WERI-Rb-1 (cell line): ENCODE measurements around the gene B4GALT7.
"Not testable (repeated sequence)": the region's sequence is repeated elsewhere in the genome, so short reads cannot be mapped to it uniquely, and the experiment has no call there.

Source experiments
- DNase-seq: peaks from one replicate; pipeline ENCODE4 v3.0.0-alpha.2; 2020
- H3K27ac ChIP-seq: fragments of 250-450 bp; sonication (Bioruptor Pico); 2 replicates; pipeline ENCODE4 v1.5.1; 2020; ENCODE audit warnings: mild to moderate bottlenecking, moderate library complexity
- H3K27me3 ChIP-seq: fragments of 250-450 bp; sonication (Bioruptor Pico); 2 replicates; pipeline ENCODE4 v1.5.1; 2021; ENCODE audit warnings: mild to moderate bottlenecking, low read depth, moderate library complexity; ENCODE audit not compliant: insufficient read depth, severe bottlenecking
- H3K36me3 ChIP-seq: fragments of 250-450 bp; sonication (Bioruptor Pico); 2 replicates; pipeline ENCODE4 v1.5.1; 2020; ENCODE audit warnings: mild to moderate bottlenecking, moderate library complexity
- H3K4me3 ChIP-seq: 2 replicates; pipeline ENCODE4 v1.5.1; 2011; ENCODE audit warnings: low read depth, mild to moderate bottlenecking, control low read depth, low read length
- H3K9me3 ChIP-seq: fragments of 250-450 bp; sonication (Bioruptor Pico); 2 replicates; pipeline ENCODE4 v1.5.1; 2021; ENCODE audit warnings: mild to moderate bottlenecking, moderate library complexity; ENCODE audit not compliant: severe bottlenecking
- CTCF ChIP-seq: IDR thresholded peaks from 2 replicates; pipeline ENCODE4 v1.5.1; 2011; ENCODE audit warnings: low read depth, mild to moderate bottlenecking, control low read depth, inconsistent platforms, low read length

Gene B4GALT7

DNA sequence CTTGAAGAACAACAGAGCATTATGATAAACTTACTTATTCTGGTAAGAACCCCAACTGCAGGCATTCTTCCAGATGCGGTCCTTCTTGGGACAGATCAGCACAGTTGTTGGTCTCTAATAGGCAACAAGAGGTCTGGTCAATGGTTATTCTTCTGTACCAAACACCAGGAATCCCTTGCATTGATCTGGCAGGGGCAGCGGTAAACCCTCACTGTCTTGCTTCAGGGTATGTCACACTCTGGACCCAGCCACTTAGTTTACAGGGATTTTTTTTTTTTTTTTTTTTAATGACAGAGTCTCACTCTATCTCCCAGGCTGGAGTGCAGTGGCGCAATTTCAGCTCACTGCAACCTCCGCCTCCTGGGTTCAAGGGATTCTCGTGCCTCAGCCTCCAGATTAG is 44.3 kb upstream of the B4GALT7 start:
- no peak for DNase-seq
- Histone ChIP-seq H3K36me3 (peaks cover 10% of the 10 kb centered on the region), H3K4me3 (no peak overlapping the region), H3K27ac (no peak overlapping the region), H3K27me3 (no peaks in the 10 kb centered on the region), H3K9me3 (no peaks in the 10 kb centered on the region)
- no peak for TF ChIP-seq CTCF

GRCh38 chr5:177557041-177557647 is 42.8 kb upstream of the B4GALT7 start:
- no peak for DNase-seq
- no peak for TF ChIP-seq CTCF
- no peaks in the 10 kb centered on the region for H3K27me3 ChIP-seq
- H3K4me3 ChIP-seq, result no peak overlapping the region
- no peak overlapping the region for H3K27ac ChIP-seq
- no peaks in the 10 kb centered on the region for H3K9me3 ChIP-seq
- H3K36me3 ChIP-seq, result peaks cover 2% of the 10 kb centered on the region; the same call in 1 of the 2 replicates

GRCh38 chr5:177557796-177558195 is 42.1 kb upstream of the B4GALT7 start:
- no peak for DNase-seq
- Histone ChIP-seq H3K36me3 (peaks cover 1% of the 10 kb centered on the region; the same call in 1 of the 2 replicates), H3K27me3 (no peaks in the 10 kb centered on the region), H3K27ac (no peak overlapping the region), H3K4me3 (no peak overlapping the region), H3K9me3 (no peaks in the 10 kb centered on the region)
- no peak for TF ChIP-seq CTCF

DNA sequence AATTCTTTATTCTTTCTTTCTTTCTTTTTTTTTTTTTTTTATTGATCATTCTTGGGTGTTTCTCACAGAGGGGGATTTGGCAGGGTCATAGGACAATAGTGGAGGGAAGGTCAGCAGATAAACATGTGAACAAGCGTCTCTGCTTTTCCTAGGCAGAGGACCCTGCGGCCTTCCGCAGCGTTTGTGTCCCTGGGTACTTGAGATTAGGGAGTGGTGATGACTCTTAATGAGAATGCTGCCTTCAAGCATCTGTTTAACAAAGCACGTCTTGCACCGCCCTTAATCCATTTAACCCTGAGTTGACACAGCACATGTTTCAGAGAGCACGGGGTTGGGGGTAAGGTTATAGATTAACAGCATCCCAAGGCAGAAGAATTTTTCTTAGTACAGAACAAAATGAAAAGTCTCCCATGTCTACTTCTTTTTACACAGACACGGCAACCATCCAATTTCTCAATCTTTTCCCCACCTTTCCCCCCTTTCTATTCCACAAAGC is 40.4 kb upstream of the B4GALT7 start:
- not testable (repeated sequence) for H3K36me3 ChIP-seq, H3K4me3 ChIP-seq, H3K9me3 ChIP-seq, H3K27me3 ChIP-seq, H3K27ac ChIP-seq, DNase-seq

DNA sequence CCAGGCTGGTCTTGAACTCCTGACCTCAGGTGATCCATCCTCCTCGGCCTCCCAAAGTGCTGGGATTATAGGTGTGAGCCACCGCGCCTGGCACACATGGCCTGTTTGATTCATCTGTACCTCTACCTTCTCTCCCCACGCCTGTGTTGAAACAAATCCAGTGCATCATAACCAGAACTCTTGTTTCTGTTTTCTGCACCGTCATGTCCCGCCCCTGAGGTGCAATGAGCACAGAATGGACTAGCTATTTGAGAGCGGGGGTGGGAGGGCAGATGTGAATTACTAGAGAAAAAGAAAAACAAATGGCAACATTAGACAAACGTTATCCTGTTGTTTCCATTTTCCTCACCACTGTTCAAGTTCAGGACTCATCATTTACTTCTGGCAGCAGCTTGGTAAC is 34.9 kb upstream of the B4GALT7 start:
- H3K27me3 ChIP-seq, result no peaks in the 10 kb centered on the region
- no peak overlapping the region for H3K27ac ChIP-seq
- no peaks in the 10 kb centered on the region for H3K36me3 ChIP-seq
- H3K4me3 ChIP-seq, result no peak overlapping the region
- TF ChIP-seq CTCF, result no peak
- H3K9me3 ChIP-seq, result no peaks in the 10 kb centered on the region
- DNase-seq, result no peak

- Histone ChIP-seq H3K36me3 (no peaks in the 10 kb centered on the region), H3K9me3 (no peaks in the 10 kb centered on the region), H3K4me3 (no peak overlapping the region), H3K27me3 (no peaks in the 10 kb centered on the region), H3K27ac (no peak overlapping the region)
- no peak for DNase-seq
- TF ChIP-seq CTCF, result no peak
Observed at GRCh38 chr5:177568326-177568725, 31.6 kb upstream of the B4GALT7 start.
